ENCODE data around the gene PFKL. TPM values are rescaled to one million over a fixed set of nuclear protein-coding genes. Genes with fewer than 3 reads are reported as not detected.

The PFKL gene
- total RNA-seq, 1 experiment from 2014 or later, result 150 TPM

DNA sequence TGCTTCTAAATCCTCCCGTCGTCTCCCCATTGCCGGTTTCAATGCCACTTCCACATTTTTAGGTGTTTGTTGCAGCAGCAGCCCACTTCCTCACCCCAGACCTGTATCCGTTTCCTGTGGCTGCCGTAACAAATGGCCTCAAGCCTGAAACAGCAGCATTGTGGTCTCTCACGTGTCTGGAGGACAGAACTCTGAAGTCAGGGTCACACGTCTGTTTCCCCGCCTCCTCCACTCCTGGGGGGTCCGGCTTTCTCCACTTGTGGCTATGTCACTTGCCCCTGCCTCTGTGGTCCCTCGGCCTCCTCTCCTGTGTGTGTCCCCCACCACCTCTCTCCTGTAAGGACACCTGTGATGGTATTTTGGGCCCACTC is 75.4 kb downstream of the PFKL start (continued):
- TF ChIP-seq, protein P1, sequence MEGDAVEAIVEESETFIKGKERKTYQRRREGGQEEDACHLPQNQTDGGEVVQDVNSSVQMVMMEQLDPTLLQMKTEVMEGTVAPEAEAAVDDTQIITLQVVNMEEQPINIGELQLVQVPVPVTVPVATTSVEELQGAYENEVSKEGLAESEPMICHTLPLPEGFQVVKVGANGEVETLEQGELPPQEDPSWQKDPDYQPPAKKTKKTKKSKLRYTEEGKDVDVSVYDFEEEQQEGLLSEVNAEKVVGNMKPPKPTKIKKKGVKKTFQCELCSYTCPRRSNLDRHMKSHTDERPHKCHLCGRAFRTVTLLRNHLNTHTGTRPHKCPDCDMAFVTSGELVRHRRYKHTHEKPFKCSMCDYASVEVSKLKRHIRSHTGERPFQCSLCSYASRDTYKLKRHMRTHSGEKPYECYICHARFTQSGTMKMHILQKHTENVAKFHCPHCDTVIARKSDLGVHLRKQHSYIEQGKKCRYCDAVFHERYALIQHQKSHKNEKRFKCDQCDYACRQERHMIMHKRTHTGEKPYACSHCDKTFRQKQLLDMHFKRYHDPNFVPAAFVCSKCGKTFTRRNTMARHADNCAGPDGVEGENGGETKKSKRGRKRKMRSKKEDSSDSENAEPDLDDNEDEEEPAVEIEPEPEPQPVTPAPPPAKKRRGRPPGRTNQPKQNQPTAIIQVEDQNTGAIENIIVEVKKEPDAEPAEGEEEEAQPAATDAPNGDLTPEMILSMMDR (IDR thresholded peaks at IDR 0.05 in 2 of 3, conservative IDR thresholded peaks at IDR 0.05 in 1 of 3; ENCODE audit: borderline replicate concordance in 1 of 3, insufficient read depth in 1 of 3, low read depth in 2 of 3, low read length in 2 of 3), result no peak
- TF ChIP-seq ELF1 (IDR thresholded peaks at IDR 0.05; ENCODE audit: borderline replicate concordance, low read depth) (no peak), EZH2phosphoT487 (IDR thresholded peaks at IDR 0.05; ENCODE audit: borderline replicate concordance) (no peak), POLR2A (IDR thresholded peaks at IDR 0.05; ENCODE audit: borderline replicate concordance, extremely low read depth, insufficient read depth, insufficient read length) (no peak), ZNF274 (IDR thresholded peaks at IDR 0.05; ENCODE audit: low read depth, low read length) (no peak), SP1 (IDR thresholded peaks at IDR 0.05; ENCODE audit: low read depth) (no peak), SRF (IDR thresholded peaks at IDR 0.05; ENCODE audit: low read depth) (no peak)

DNA sequence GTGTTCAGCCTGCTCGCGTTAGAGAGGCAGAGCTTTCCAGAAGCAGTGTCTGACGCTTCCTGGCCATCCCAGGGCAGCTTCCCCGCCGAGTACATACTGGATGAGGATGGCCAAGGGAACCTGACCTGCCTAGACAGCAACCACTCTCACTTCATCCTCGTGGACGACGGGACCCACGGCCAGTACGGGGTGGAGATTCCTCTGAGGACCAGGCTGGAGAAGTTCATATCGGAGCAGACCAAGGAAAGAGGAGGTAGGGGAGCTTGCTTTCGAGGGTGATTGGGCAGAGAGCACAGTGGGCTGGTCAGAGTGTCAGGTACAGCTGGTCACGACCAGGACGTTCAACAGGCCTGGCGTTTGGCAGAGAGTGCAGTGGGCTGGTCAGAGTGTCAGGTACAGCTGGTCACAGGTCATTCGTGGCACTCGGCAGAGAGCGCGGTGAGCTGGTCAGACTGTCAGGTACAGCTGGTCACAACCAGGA is 75.9 kb downstream of the PFKL start:
- Histone ChIP-seq H3K9ac (ENCODE audit: low read length) (no peak overlapping the region), H3K9me3 (ENCODE audit: control insufficient read depth in 1 of 2, insufficient read depth in 1 of 2, low read depth in 1 of 2, low read length in 2 of 2) (no peaks in the 10 kb centered on the region), H3K4me2 (ENCODE audit: low read length) (no peak overlapping the region), H3K27me3 (ENCODE audit: insufficient read depth, low read length) (no peaks in the 10 kb centered on the region), H3K4me1 (ENCODE audit: control insufficient read depth in 1 of 2, insufficient read depth in 2 of 2, low read length in 2 of 2) (no peaks in the 10 kb centered on the region), H2AFZ (ENCODE audit: low read depth, low read length, poor library complexity, severe bottlenecking) (no peak overlapping the region), H3K9me2 (ENCODE audit: insufficient read depth) (no peaks in the 10 kb centered on the region), H3K79me2 (ENCODE audit: insufficient read depth, low read length) (no peaks in the 10 kb centered on the region), H3K27ac (ENCODE audit: low read depth, low read length) (no peak overlapping the region), H3K4me3 (replicated peaks in 1 of 2; ENCODE audit: low read depth in 1 of 2, low read length in 2 of 2) (no peak overlapping the region), H4K20me1 (ENCODE audit: insufficient read depth) (no peaks in the 10 kb centered on the region), H3K36me3 (ENCODE audit: control insufficient read depth in 1 of 2, insufficient read depth in 2 of 2, low read length in 2 of 2) (no peaks in the 10 kb centered on the region)
- no peak for ATAC-seq
- RAD21 ChIA-PET (ENCODE audit: low non-redundant PET in 1 of 2, low total read pairs in 2 of 2, uncharacterized antibody in 2 of 2, unreplicated experiment in 2 of 2), result no interaction called here
- BruUV-seq (replicated peaks), result no TSS peak
- intact Hi-C loops (cut with micrococcal nuclease), result no loop called here
- POLR2A ChIA-PET, result no interaction called here
- CTCF ChIA-PET, result no interaction called here
- no peak for TF ChIP-seq EZH2phosphoT487 (IDR thresholded peaks at IDR 0.05; ENCODE audit: borderline replicate concordance)
- TF ChIP-seq ELF1 (IDR thresholded peaks at IDR 0.05; ENCODE audit: borderline replicate concordance, low read depth), result no peak
- TF ChIP-seq SP1 (IDR thresholded peaks at IDR 0.05; ENCODE audit: low read depth), result no peak
- TF ChIP-seq, protein P2, sequence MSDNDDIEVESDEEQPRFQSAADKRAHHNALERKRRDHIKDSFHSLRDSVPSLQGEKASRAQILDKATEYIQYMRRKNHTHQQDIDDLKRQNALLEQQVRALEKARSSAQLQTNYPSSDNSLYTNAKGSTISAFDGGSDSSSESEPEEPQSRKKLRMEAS (IDR thresholded peaks at IDR 0.05), result no peak
- no peak for TF ChIP-seq ZNF274 (IDR thresholded peaks at IDR 0.05; ENCODE audit: low read depth, low read length)
- no peak for DNase-seq (ENCODE audit: low read depth, low spot score)

All from HCT116 (cell line).